WTC11 (cell line): ENCODE results near the gene SREBF2. TPM values are rescaled to one million over a fixed set of nuclear protein-coding genes. Genes with fewer than 3 reads are reported as not detected.

Source experiments
- ATAC-seq: fragments of 200-7000 bp; cut with Tn5 transposase; 2 replicates; pipeline ENCODE4 v1.10.0; 2021; ENCODE audit warnings: mild to moderate bottlenecking, moderate library complexity
- CTCF ChIA-PET: fragments of 300-600 bp; sonication (Branson Sonifier 250); formaldehyde crosslinking; loops from one replicate; lab custom pipeline; 2021; ENCODE audit warnings: antibody characterized with exemption; lab: Charles Lee
- POLR2A ChIA-PET: fragments of 350-600 bp; sonication (Branson Sonifier 250); formaldehyde crosslinking; loops from one replicate; lab custom pipeline; 2021; ENCODE audit warnings: antibody characterized with exemption; lab: Charles Lee
- DNase-seq: peaks from one replicate; pipeline ENCODE4 v3.0.0; 2021; ENCODE audit warnings: low spot score
- H3K27ac Mint-ChIP-seq: 2 replicates; pipeline ENCODE4 v1.8.0; 2021; ENCODE audit warnings: mixed read lengths
- H3K27me3 Mint-ChIP-seq: 2 replicates; pipeline ENCODE4 v1.8.0; 2021; ENCODE audit warnings: low read depth, mild to moderate bottlenecking, moderate library complexity, mixed read lengths
- H3K36me3 Mint-ChIP-seq: 2 replicates; pipeline ENCODE4 v1.8.0; 2021; ENCODE audit warnings: mixed read lengths
- H3K4me1 Mint-ChIP-seq: 2 replicates; pipeline ENCODE4 v1.8.0; 2022; ENCODE audit warnings: mixed read lengths
- H3K4me3 Mint-ChIP-seq: 2 replicates; pipeline ENCODE4 v1.8.0; 2021; ENCODE audit warnings: mild to moderate bottlenecking, moderate library complexity, mixed read lengths
- H3K9me3 Mint-ChIP-seq: 2 replicates; pipeline ENCODE4 v1.8.0; 2021; ENCODE audit warnings: mixed read lengths
- AR ChIP-seq: fragments of 250-450 bp; sonication (Bioruptor Pico); IDR thresholded peaks from 2 replicates; pipeline ENCODE4 v1.9.0; 2021; ENCODE audit warnings: mild to moderate bottlenecking
- ATF1 ChIP-seq: sonication (generic); formaldehyde crosslinking; IDR thresholded peaks from 2 replicates; pipeline ENCODE4 v1.8.1; 2023; ENCODE audit warnings: mild to moderate bottlenecking, moderate library complexity, missing genetic modification reagents
- CBFB ChIP-seq: sonication (generic); formaldehyde crosslinking; IDR thresholded peaks from 2 replicates; pipeline ENCODE4 v1.8.1; 2022; ENCODE audit warnings: mild to moderate bottlenecking, low read depth, missing genetic modification reagents
- CREB1 ChIP-seq: sonication (generic); formaldehyde crosslinking; IDR thresholded peaks from 2 replicates; pipeline ENCODE4 v1.8.0; 2023; ENCODE audit warnings: mild to moderate bottlenecking, missing genetic modification reagents
- E2F1 ChIP-seq: sonication (generic); formaldehyde crosslinking; IDR thresholded peaks from 2 replicates; pipeline ENCODE4 v1.8.0; 2022; ENCODE audit warnings: mild to moderate bottlenecking, missing genetic modification reagents
- FOXP1 ChIP-seq: sonication (generic); formaldehyde crosslinking; IDR thresholded peaks from 2 replicates; pipeline ENCODE4 v1.8.0; 2022; ENCODE audit warnings: missing genetic modification reagents, mild to moderate bottlenecking, moderate library complexity, borderline replicate concordance
- MYBL2 ChIP-seq: sonication (generic); formaldehyde crosslinking; IDR thresholded peaks from 2 replicates; pipeline ENCODE4 v1.8.1; 2023; ENCODE audit warnings: mild to moderate bottlenecking, moderate library complexity, missing genetic modification reagents
- NFYB ChIP-seq: sonication (generic); formaldehyde crosslinking; conservative IDR thresholded peaks from 2 replicates; pipeline ENCODE4 v1.8.0; 2022; ENCODE audit warnings: low read depth, missing genetic modification reagents
- OVOL2 ChIP-seq: fragments of 250-450 bp; sonication (Bioruptor Pico); IDR thresholded peaks from 2 replicates; pipeline ENCODE4 v1.9.0; 2021; ENCODE audit warnings: mild to moderate bottlenecking, borderline replicate concordance
- RORB ChIP-seq: fragments of 250-450 bp; sonication (Bioruptor Pico); IDR thresholded peaks from 2 replicates; pipeline ENCODE4 v1.9.0; 2021; ENCODE audit warnings: mild to moderate bottlenecking
- TEAD4 ChIP-seq: sonication (generic); formaldehyde crosslinking; IDR thresholded peaks from 2 replicates; pipeline ENCODE4 v1.8.0; 2022; ENCODE audit warnings: mild to moderate bottlenecking, missing genetic modification reagents
- total RNA-seq: library from RNA; stranded (reverse); gene quantifications from 3 replicates; pipeline ENCODE4 v1.2.3, GENCODE V29; 2021
- TF ChIP-seq, protein P1 (sequence below): sonication (generic); formaldehyde crosslinking; IDR thresholded peaks from 2 replicates; pipeline ENCODE4 v1.8.1; 2022; ENCODE audit warnings: missing genetic modification reagents, borderline replicate concordance
- TF ChIP-seq, protein P2 (sequence below): fragments of 200-600 bp; IDR thresholded peaks from 2 replicates; pipeline ENCODE4 v1.8.0; 2022; ENCODE audit warnings: antibody characterized with exemption
- TF ChIP-seq, protein P3 (sequence below): sonication (generic); formaldehyde crosslinking; IDR thresholded peaks from 2 replicates; pipeline ENCODE4 v1.8.0; 2022; ENCODE audit warnings: mild to moderate bottlenecking, missing genetic modification reagents
- TF ChIP-seq, protein P4 (sequence below): sonication (generic); formaldehyde crosslinking; conservative IDR thresholded peaks from 2 replicates; pipeline ENCODE4 v1.8.1; 2022; ENCODE audit warnings: mild to moderate bottlenecking, missing genetic modification reagents
- TF ChIP-seq, protein P5 (sequence below): sonication (generic); formaldehyde crosslinking; IDR thresholded peaks from 2 replicates; pipeline ENCODE4 v1.8.0; 2023; ENCODE audit warnings: mild to moderate bottlenecking, missing genetic modification reagents
- TF ChIP-seq, protein P6 (sequence below): sonication (generic); formaldehyde crosslinking; IDR thresholded peaks from 2 replicates; pipeline ENCODE4 v1.8.1; 2023; ENCODE audit warnings: mild to moderate bottlenecking, moderate library complexity, missing genetic modification reagents

Gene SREBF2
- total RNA-seq, 1 experiment from 2014 or later, result 151 TPM

- H3K4me3 Mint-ChIP-seq, result no peak overlapping the region
- H3K27me3 Mint-ChIP-seq, result no peaks in the 10 kb centered on the region
- peaks cover 12% of the 10 kb centered on the region; the same call in 1 of the 2 replicates for H3K36me3 Mint-ChIP-seq
- 0 out of 2 replicates have a peak, but pooled peaks cover 2% of the 10 kb centered on the region for H3K4me1 Mint-ChIP-seq
- no peaks in the 10 kb centered on the region for H3K9me3 Mint-ChIP-seq
- CTCF ChIA-PET, result interaction anchor here (0.6 to 1.2 kb wide), 3 partner anchors 125 to 189 kb away, joined by 3 read pairs; partner anchors contain the start of gene SNU13
- ATAC-seq, result no peak
- DNase-seq, result no peak
- H3K27ac Mint-ChIP-seq, result no peak overlapping the region
- POLR2A ChIA-PET, result no interaction called here
- no peak for TF ChIP-seq NFYB (CRISPR knock-in tag)
- TF ChIP-seq, protein P1, sequence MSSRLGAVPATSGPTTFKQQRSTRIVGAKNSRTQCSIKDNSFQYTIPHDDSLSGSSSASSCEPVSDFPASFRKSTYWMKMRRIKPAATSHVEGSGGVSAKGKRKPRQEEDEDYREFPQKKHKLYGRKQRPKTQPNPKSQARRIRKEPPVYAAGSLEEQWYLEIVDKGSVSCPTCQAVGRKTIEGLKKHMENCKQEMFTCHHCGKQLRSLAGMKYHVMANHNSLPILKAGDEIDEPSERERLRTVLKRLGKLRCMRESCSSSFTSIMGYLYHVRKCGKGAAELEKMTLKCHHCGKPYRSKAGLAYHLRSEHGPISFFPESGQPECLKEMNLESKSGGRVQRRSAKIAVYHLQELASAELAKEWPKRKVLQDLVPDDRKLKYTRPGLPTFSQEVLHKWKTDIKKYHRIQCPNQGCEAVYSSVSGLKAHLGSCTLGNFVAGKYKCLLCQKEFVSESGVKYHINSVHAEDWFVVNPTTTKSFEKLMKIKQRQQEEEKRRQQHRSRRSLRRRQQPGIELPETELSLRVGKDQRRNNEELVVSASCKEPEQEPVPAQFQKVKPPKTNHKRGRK (CRISPR knock-in tag), result no peak
- TF ChIP-seq FOXP1 (CRISPR knock-in tag), result no peak
- no peak for TF ChIP-seq CREB1 (CRISPR knock-in tag)
- TF ChIP-seq, protein P2, sequence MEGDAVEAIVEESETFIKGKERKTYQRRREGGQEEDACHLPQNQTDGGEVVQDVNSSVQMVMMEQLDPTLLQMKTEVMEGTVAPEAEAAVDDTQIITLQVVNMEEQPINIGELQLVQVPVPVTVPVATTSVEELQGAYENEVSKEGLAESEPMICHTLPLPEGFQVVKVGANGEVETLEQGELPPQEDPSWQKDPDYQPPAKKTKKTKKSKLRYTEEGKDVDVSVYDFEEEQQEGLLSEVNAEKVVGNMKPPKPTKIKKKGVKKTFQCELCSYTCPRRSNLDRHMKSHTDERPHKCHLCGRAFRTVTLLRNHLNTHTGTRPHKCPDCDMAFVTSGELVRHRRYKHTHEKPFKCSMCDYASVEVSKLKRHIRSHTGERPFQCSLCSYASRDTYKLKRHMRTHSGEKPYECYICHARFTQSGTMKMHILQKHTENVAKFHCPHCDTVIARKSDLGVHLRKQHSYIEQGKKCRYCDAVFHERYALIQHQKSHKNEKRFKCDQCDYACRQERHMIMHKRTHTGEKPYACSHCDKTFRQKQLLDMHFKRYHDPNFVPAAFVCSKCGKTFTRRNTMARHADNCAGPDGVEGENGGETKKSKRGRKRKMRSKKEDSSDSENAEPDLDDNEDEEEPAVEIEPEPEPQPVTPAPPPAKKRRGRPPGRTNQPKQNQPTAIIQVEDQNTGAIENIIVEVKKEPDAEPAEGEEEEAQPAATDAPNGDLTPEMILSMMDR, result no peak
- TF ChIP-seq AR (CRISPR knock-in tag), result no peak
- TF ChIP-seq CBFB, result no peak
- TF ChIP-seq, protein P3, sequence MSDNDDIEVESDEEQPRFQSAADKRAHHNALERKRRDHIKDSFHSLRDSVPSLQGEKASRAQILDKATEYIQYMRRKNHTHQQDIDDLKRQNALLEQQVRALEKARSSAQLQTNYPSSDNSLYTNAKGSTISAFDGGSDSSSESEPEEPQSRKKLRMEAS, result no peak
- no peak for TF ChIP-seq E2F1
- TF ChIP-seq OVOL2 (CRISPR knock-in tag), result no peak
- TF ChIP-seq, all 79 proteins: peak for 0
Observed at GRCh38 chr22:41816241-41816640, 16.7 kb upstream of the SREBF2 start.

- ATAC-seq, result no peak
- no peaks in the 10 kb centered on the region for H3K27me3 Mint-ChIP-seq
- ChIA-PET CTCF (interaction anchor here (1.2 kb wide), 1 partner anchor 124 kb away, joined by 3 read pairs; no protein-coding TSS in a partner anchor), POLR2A (no interaction called here)
- TF ChIP-seq RORB (CRISPR knock-in tag), result no peak
- no peak for TF ChIP-seq CREB1 (CRISPR knock-in tag)
- TF ChIP-seq, protein P4, sequence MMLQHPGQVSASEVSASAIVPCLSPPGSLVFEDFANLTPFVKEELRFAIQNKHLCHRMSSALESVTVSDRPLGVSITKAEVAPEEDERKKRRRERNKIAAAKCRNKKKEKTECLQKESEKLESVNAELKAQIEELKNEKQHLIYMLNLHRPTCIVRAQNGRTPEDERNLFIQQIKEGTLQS, result no peak
- TF ChIP-seq ATF1 (CRISPR knock-in tag), result no peak
- no peak for TF ChIP-seq TEAD4 (CRISPR knock-in tag)
- TF ChIP-seq MYBL2 (CRISPR knock-in tag), result no peak
- TF ChIP-seq, protein P5, sequence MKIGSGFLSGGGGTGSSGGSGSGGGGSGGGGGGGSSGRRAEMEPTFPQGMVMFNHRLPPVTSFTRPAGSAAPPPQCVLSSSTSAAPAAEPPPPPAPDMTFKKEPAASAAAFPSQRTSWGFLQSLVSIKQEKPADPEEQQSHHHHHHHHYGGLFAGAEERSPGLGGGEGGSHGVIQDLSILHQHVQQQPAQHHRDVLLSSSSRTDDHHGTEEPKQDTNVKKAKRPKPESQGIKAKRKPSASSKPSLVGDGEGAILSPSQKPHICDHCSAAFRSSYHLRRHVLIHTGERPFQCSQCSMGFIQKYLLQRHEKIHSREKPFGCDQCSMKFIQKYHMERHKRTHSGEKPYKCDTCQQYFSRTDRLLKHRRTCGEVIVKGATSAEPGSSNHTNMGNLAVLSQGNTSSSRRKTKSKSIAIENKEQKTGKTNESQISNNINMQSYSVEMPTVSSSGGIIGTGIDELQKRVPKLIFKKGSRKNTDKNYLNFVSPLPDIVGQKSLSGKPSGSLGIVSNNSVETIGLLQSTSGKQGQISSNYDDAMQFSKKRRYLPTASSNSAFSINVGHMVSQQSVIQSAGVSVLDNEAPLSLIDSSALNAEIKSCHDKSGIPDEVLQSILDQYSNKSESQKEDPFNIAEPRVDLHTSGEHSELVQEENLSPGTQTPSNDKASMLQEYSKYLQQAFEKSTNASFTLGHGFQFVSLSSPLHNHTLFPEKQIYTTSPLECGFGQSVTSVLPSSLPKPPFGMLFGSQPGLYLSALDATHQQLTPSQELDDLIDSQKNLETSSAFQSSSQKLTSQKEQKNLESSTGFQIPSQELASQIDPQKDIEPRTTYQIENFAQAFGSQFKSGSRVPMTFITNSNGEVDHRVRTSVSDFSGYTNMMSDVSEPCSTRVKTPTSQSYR (CRISPR knock-in tag), result no peak
- TF ChIP-seq, protein P6, sequence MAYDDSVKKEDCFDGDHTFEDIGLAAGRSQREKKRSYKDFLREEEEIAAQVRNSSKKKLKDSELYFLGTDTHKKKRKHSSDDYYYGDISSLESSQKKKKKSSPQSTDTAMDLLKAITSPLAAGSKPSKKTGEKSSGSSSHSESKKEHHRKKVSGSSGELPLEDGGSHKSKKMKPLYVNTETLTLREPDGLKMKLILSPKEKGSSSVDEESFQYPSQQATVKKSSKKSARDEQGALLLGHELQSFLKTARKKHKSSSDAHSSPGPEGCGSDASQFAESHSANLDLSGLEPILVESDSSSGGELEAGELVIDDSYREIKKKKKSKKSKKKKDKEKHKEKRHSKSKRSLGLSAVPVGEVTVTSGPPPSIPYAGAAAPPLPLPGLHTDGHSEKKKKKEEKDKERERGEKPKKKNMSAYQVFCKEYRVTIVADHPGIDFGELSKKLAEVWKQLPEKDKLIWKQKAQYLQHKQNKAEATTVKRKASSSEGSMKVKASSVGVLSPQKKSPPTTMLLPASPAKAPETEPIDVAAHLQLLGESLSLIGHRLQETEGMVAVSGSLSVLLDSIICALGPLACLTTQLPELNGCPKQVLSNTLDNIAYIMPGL (CRISPR knock-in tag), result no peak
- no peak overlapping the region for H3K4me3 Mint-ChIP-seq
- H3K9me3 Mint-ChIP-seq, result no peaks in the 10 kb centered on the region
- H3K36me3 Mint-ChIP-seq, result peaks cover 9% of the 10 kb centered on the region; the same call in 1 of the 2 replicates
- no peak overlapping the region for H3K27ac Mint-ChIP-seq
- 0 out of 2 replicates have a peak, but pooled peaks cover 2% of the 10 kb centered on the region for H3K4me1 Mint-ChIP-seq
- no peak for DNase-seq
Observed at GRCh38 chr22:41816871-41817270, 16.0 kb upstream of the SREBF2 start.
